GM12872 (cell line): Measurements from ENCODE around the gene PDK3.

Experiments used
- CTCF ChIP-seq: IDR thresholded peaks from 3 replicates; pipeline ENCODE4 v1.5.1; 2011; ENCODE audit warnings: low read depth, mild to moderate bottlenecking, low read length, moderate library complexity; ENCODE audit not compliant: insufficient read depth

Gene PDK3

DNA sequence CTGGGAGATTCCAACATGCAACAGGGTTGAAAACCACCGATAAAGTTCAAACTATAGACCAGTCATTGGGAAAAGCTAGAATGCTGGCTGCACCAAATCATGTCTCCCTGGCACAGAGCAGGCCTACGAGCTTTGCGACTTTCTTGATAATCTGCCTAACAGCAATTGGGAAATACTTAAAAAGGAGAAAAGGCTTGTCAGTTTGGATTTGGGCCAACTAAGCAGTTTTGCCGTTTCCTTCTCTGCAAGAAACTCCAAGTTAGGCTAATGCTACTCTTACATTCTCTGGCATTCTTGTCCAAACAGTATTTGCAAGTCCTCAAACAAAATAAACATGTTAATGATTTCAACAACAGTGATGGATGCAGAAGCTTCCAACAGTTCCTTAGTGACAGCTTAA, 87.9 kb downstream of the PDK3 start:
- TF ChIP-seq CTCF, result no peak

DNA sequence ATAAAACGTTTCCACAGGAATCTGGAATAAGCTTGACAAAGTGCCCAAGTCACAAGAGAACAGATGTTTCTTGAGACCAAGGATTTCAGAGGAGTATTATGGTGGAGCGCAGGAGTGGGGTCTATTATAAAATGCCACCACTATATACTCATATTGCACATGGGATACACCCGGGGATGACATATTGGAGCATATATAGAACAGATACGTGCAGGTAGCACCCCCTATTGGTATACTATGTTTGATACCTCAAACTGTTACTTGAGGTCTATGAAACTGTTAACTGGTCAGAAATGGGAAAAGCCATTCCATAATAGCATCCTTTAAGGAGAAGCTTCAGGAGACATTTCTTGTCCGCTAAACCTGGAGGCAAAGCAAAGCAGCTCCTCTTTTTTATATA, 96.0 kb downstream of the PDK3 start:
- peak; percentile 41 for TF ChIP-seq CTCF

- TF ChIP-seq CTCF, result no peak
Measured at GRCh38 chrX:24563291-24564010, 98.4 kb downstream of the PDK3 start.

- no peak for TF ChIP-seq CTCF
Measured at GRCh38 chrX:24566240-24566639, 101.2 kb downstream of the PDK3 start.

DNA sequence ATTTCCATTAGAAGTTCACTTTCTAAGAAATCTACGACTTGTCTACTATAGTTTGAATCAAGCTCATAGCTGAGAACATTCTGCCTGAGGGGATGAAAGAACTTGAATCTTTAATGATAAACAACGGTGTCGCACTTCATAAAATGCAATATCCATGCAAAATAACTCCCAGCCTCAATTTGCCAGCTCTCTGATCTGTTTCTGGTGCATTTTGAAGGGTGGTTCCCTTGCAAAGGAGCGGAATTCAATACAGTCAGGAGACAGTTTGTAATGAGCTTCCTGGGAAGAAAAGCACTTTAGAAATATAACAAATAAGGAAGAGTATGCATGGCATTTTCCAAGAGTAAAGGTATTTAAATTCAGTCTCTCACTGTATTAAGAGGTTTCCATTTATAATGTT, 102.1 kb downstream of the PDK3 start:
- TF ChIP-seq CTCF, result no peak

- TF ChIP-seq CTCF, result no peak
Measured at GRCh38 chrX:24574743-24575142, 109.7 kb downstream of the PDK3 start.

DNA sequence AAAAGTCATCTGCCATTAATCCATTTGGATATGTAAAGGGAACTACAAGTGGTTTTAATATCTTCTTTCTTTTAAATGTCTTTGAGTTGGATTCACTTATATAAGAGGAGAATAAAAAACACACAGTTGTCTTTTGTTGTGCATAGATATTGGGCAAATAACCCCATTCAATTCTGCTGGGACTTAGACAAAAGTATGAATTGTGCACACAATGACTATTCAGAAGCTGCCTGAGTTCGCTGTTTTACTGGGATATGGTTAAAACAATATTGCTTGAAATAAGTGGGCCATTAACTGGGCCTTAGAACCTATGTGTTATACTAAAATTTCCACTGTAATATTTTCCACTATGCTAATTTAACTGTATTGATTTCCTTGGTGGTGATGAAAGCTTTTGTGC, 110.4 kb downstream of the PDK3 start:
- no peak for TF ChIP-seq CTCF
